GM12872 (cell line): ENCODE results near the gene MAD1L1.

Experiments used
- TF ChIP-seq, protein P1 (sequence below): IDR thresholded peaks from 3 replicates; pipeline ENCODE4 v1.5.1; 2011; ENCODE audit warnings: low read depth, mild to moderate bottlenecking, low read length, moderate library complexity; ENCODE audit not compliant: insufficient read depth

MAD1L1 gene

DNA sequence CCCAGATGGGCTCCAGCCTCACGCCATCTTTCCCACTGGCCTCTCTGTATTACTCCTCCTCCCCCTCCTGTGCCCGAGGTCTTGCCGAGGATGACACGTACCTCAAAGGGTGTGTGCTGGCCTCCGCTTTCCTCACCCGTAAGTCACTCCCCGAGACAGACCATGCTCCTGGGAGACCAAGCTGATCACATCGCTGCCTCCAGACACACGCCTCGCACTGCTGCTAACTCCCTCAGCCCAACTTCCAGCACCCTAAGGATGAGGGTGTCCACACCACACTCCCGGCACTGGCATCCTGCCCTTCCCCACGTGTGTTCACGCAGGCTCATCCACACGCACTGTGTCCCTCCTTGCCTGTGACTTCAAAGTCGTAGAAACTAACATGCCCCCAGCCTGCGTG is 24.0 kb downstream of the MAD1L1 start:
- TF ChIP-seq, protein P1, sequence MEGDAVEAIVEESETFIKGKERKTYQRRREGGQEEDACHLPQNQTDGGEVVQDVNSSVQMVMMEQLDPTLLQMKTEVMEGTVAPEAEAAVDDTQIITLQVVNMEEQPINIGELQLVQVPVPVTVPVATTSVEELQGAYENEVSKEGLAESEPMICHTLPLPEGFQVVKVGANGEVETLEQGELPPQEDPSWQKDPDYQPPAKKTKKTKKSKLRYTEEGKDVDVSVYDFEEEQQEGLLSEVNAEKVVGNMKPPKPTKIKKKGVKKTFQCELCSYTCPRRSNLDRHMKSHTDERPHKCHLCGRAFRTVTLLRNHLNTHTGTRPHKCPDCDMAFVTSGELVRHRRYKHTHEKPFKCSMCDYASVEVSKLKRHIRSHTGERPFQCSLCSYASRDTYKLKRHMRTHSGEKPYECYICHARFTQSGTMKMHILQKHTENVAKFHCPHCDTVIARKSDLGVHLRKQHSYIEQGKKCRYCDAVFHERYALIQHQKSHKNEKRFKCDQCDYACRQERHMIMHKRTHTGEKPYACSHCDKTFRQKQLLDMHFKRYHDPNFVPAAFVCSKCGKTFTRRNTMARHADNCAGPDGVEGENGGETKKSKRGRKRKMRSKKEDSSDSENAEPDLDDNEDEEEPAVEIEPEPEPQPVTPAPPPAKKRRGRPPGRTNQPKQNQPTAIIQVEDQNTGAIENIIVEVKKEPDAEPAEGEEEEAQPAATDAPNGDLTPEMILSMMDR = no peak

DNA sequence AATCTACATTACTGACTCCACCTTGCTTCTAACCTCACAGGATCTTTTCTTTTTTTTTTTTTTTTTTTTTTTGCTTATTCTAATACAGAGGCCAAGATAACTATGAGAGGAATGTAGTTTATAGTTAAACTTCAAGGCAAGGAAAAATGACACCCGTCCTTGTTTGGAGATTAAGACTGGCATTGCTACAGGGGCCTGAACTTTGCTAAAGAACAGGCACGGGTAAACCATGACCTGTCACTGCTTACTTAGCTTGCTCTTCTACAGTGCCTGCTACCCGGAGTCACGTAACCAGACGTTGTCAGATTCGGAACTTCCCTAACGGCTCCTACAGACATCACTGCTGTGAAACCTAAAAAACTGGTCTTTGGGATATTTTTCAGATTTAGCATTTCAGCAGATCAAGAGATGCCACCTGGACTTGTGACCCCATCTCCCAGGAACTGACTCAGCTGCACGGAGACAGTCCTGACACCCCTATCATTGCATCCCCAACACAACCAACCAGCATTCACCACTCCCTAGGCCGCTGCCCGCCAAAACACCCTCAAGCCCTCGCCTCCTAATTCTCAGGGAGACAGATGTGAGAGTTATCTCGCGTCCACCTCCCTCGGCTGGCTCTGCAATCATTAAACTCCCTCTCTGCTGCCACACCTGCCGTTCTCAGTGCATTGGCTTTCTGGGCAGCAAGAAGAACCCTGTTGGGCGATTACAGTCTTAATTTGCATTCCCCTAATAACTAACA is 27.5 kb downstream of the MAD1L1 start:
- TF ChIP-seq, protein P1 = no peak

DNA sequence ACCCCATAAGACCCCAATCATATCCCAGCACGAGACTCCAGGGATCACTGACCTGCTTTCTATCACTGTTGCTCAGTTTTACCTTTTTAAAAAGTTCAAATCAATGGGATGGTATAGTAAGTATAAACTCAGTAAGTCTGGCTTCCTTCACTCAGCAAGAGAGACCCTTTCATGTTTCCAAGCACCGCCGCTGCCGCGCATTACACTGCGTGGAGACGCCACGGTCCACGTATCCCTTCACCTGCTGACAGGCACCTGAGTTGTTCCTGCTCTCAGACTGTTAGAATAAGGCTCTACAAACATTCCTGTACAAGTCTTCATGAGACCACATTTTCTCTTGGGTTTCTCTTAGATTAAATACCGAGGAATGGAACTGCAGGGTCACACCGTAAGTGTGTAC is 28.3 kb downstream of the MAD1L1 start:
- TF ChIP-seq, protein P1 = no peak

DNA sequence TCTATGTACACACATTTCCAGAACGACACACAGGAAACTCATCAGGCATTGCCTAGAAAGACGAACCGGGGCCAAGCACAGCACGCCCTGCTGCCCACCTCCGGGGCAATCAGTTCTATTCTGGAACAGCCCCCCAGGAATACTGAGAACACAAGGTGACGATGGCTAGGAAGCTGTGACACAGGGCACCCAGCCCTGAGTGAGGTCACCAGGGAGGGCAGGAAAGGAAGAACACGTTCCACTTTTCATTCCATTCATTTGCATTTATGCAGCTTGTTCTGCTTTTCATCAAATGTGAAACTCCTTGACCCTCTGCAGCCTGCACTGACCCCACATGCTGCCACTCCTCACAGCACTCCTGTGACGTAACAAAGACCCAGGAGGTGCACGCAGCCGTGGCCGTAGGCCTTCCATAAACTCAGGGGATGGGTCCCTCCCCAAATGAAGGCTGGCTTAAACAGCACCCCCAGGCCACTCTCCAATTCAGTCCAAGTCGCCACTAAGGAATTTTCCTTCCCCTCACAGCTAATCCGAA is 28.9 kb downstream of the MAD1L1 start:
- TF ChIP-seq, protein P1 = no peak

DNA sequence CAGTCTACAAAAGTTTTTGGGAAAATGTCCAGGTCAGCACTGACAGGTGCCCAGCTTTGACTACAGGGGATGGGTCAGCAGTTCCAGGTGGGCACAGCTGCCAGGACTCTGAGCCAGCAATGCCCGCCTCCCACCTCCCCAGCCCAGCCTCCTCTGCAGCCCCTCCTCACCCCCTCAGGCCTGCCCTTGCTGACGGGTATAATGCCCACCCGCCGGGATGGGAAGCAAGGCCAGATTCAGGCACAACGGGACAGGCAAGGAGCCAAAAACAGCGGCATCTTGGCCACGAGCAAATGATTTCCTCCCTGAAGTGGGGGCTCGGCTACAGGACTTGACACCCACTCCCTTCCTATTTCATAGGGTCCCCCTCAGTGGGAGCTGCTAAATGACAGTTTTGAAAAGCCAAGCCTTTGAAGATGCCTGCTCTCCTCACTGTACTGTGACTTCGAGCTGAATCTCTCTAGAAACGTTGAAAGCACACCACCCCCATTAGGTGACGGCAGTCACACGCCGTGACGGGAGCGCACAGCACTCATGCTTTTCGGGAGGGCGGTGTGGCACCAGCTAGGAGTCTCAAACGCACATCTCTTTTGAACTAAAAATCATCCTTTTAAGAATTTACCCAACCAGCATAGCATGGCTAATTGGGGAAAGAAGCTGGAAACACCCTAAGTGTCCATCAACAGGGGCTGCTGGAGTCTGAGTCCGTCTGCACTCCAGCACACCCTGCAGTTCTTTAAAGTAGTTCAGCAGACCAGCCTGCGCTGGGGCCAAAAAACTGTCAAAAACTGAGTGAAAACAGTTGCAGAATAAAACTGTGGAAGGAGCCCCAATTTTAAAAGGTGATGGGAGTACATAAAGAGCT is 29.6 kb downstream of the MAD1L1 start:
- TF ChIP-seq, protein P1 = no peak

DNA sequence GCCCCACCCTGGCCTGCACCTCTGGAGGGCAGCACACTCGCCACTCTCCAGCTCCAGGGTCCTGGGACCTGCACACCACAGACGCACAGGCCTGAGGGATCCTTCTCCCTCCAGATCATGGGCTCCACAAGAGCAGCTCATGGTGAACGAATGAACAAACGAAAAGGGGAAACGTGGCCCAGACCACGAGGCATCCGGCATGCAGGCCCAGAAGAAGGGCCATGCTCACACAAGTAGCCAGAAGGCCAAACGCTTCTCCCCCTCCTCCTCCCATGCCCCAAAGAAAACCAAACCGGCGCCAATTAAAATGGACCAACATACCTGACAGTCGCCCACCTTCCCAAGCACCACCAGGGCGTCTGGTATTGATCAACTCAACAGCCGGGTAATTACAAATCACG is 30.4 kb downstream of the MAD1L1 start:
- TF ChIP-seq, protein P1 = no peak

DNA sequence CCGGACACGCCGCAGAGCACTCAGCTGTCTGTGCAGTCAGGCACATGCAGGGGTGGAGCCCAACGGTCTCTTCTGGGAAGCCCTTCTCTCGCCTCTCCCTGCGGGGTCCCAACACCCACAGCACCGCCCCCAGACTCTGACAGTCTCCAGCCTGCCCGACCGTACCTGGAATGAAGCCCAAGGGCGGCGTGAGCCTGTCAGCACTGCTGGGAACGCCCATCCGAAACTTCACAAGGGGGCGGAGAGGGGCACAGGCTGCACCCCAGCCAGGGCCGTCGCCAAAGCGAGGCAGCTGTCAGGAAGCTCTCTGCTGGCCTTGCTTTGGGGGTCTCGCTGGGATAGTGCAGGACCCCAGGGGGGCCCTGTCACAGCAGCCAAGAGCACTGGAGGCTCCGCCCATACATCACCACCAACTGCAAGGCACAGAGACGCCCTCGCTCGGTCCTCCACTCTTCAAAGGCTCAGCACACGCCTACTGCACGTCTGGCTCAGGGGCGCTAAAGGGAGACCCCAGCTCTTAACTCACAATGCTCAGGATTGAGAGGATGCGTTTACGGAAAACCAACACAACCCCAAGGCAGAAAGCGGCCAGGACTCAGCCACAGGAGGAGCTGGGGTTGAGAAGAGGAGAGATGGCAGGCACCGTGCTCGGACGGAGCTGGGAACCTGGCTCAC is 30.9 kb downstream of the MAD1L1 start:
- TF ChIP-seq, protein P1 = no peak
